ENCODE results near the gene EFHC1. TPM values are rescaled to one million over a fixed set of nuclear protein-coding genes. Genes with fewer than 3 reads are reported as not detected.

EFHC1 gene
- total RNA-seq, 1 donor from 2014 or later, result 25.6 TPM

DNA sequence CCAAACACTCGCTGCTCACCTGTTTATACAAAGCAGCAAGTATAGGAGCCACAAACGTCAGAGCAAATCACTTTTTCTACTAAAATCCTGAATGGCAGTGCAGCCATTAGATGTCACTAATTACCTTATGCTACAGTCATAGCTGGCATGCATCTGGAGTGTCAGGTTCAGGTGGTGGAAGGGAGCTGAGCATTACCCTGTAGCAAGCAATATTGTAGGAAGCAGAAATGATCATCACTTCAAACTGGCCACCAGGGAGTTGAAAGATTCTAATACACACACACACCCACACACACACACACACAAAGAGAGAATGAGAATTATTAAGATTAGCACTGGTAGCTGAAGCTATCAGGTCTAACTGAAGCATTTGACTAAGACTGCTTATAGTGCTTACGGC is 75.8 kb downstream of the EFHC1 start:
- Mint-ChIP-seq H3K27ac (ENCODE audit: unreplicated experiment) (no peak overlapping the region), H3K9me3 (ENCODE audit: unreplicated experiment) (peaks cover 2% of the 10 kb centered on the region), H3K27me3 (ENCODE audit: unreplicated experiment) (peaks cover 2% of the 10 kb centered on the region), H3K4me3 (ENCODE audit: unreplicated experiment) (no peak overlapping the region), H3K4me1 (ENCODE audit: low read depth, unreplicated experiment) (no peaks in the 10 kb centered on the region), H3K36me3 (ENCODE audit: unreplicated experiment) (no peaks in the 10 kb centered on the region)
- TF ChIP-seq, protein P1, sequence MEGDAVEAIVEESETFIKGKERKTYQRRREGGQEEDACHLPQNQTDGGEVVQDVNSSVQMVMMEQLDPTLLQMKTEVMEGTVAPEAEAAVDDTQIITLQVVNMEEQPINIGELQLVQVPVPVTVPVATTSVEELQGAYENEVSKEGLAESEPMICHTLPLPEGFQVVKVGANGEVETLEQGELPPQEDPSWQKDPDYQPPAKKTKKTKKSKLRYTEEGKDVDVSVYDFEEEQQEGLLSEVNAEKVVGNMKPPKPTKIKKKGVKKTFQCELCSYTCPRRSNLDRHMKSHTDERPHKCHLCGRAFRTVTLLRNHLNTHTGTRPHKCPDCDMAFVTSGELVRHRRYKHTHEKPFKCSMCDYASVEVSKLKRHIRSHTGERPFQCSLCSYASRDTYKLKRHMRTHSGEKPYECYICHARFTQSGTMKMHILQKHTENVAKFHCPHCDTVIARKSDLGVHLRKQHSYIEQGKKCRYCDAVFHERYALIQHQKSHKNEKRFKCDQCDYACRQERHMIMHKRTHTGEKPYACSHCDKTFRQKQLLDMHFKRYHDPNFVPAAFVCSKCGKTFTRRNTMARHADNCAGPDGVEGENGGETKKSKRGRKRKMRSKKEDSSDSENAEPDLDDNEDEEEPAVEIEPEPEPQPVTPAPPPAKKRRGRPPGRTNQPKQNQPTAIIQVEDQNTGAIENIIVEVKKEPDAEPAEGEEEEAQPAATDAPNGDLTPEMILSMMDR (IDR thresholded peaks at IDR 0.05; ENCODE audit: partially characterized antibody, unreplicated experiment), result no peak
- DNase-seq, result no peak

DNA sequence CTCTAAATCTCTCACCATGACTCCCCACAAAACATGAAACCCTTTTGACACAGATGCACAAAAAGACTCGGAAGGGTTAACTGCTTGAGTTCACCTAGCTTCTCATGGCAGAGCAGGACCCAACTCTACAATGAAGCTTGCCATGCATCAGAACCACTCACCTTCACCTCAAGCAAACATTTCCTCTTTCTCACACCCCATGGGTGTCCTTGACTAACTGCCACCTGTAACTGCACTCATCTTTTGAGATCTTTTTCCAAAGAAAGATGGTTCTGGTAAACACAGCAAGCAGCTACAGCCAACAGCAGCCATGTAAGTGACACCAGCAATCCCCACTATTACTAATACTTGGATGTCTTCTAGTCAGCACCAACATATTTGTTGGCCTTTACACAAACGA is 76.5 kb downstream of the EFHC1 start:
- peaks cover 2% of the 10 kb centered on the region for H3K9me3 Mint-ChIP-seq (ENCODE audit: unreplicated experiment)

GRCh38 chr6:52497652-52498408 is 77.7 kb downstream of the EFHC1 start:
- Mint-ChIP-seq H3K9me3 (ENCODE audit: unreplicated experiment) (peaks cover 2% of the 10 kb centered on the region), H3K27me3 (ENCODE audit: unreplicated experiment) (peaks cover 2% of the 10 kb centered on the region), H3K36me3 (ENCODE audit: unreplicated experiment) (no peaks in the 10 kb centered on the region), H3K4me3 (ENCODE audit: unreplicated experiment) (no peak overlapping the region), H3K4me1 (ENCODE audit: low read depth, unreplicated experiment) (peaks cover 3% of the 10 kb centered on the region), H3K27ac (ENCODE audit: unreplicated experiment) (no peak overlapping the region)
- DNase-seq, result no peak
- TF ChIP-seq, protein P1 (IDR thresholded peaks at IDR 0.05; ENCODE audit: partially characterized antibody, unreplicated experiment), result no peak

More for the DNA sequence above, 76.5 kb downstream of the EFHC1 start:
- H3K36me3 Mint-ChIP-seq (ENCODE audit: unreplicated experiment), result no peaks in the 10 kb centered on the region
- no peak overlapping the region for H3K27ac Mint-ChIP-seq (ENCODE audit: unreplicated experiment)
- no peak overlapping the region for H3K4me3 Mint-ChIP-seq (ENCODE audit: unreplicated experiment)
- peaks cover 2% of the 10 kb centered on the region for H3K27me3 Mint-ChIP-seq (ENCODE audit: unreplicated experiment)
- TF ChIP-seq, protein P1 (IDR thresholded peaks at IDR 0.05; ENCODE audit: partially characterized antibody, unreplicated experiment), result no peak
- no peaks in the 10 kb centered on the region for H3K4me1 Mint-ChIP-seq (ENCODE audit: low read depth, unreplicated experiment)
- DNase-seq, result no peak

DNA sequence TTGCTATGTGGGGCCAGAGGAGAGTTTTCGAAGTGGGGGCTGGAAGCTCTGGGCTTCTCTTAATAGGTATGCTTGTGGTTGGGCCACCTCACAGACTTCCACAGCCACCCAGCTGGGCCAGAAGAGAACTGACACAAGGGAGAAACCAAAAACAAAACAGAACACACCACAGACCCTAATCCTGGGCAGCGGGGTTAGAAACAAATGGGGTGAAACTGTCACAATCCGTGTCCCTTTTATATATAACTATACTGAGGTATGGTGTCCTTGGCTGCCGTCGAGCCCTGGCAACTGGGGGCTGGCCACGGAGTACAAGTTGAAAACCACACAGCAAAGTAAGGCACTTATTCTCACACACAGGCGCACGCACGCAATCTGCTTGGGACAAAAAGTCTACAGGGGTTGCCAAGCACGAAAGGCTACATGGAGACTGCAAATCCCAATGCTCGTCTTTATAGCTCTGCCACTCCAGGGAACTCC is 78.4 kb downstream of the EFHC1 start:
- Mint-ChIP-seq H3K36me3 (ENCODE audit: unreplicated experiment) (no peaks in the 10 kb centered on the region), H3K4me1 (ENCODE audit: low read depth, unreplicated experiment) (peaks cover 3% of the 10 kb centered on the region), H3K4me3 (ENCODE audit: unreplicated experiment) (no peak overlapping the region), H3K9me3 (ENCODE audit: unreplicated experiment) (peaks cover 2% of the 10 kb centered on the region), H3K27me3 (ENCODE audit: unreplicated experiment) (peaks cover 2% of the 10 kb centered on the region), H3K27ac (ENCODE audit: unreplicated experiment) (no peak overlapping the region)
- TF ChIP-seq, protein P1 (IDR thresholded peaks at IDR 0.05; ENCODE audit: partially characterized antibody, unreplicated experiment), result no peak
- no peak for DNase-seq

DNA sequence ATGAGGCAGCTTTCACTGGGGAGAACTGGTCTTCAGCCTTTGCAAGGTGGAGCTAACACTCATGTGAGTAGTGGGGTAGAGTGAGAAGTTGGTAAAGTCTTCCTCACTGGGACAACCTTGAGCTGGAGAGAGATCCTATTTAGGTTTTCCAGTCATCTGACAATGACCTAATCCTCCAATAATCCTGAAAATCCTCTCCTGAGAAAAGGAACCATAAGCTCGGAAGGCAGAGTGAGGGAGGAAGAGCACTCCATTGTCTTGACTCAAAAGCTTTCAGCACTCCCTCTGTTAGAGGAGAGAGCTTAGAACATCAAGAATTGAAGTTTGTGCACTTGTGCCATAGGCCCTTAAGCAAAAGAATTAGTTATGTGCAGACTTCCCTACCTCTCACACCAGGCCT is 78.9 kb downstream of the EFHC1 start:
- Mint-ChIP-seq H3K27me3 (ENCODE audit: unreplicated experiment) (peaks cover 2% of the 10 kb centered on the region), H3K9me3 (ENCODE audit: unreplicated experiment) (peaks cover 2% of the 10 kb centered on the region), H3K4me3 (ENCODE audit: unreplicated experiment) (no peak overlapping the region), H3K4me1 (ENCODE audit: low read depth, unreplicated experiment) (peaks cover 7% of the 10 kb centered on the region), H3K27ac (ENCODE audit: unreplicated experiment) (no peak overlapping the region), H3K36me3 (ENCODE audit: unreplicated experiment) (no peaks in the 10 kb centered on the region)
- DNase-seq, result no peak
- TF ChIP-seq, protein P1 (IDR thresholded peaks at IDR 0.05; ENCODE audit: partially characterized antibody, unreplicated experiment), result no peak

Data from glutamatergic neuron (in vitro differentiated cells).